ENCODE results near the gene DIDO1.

DNA sequence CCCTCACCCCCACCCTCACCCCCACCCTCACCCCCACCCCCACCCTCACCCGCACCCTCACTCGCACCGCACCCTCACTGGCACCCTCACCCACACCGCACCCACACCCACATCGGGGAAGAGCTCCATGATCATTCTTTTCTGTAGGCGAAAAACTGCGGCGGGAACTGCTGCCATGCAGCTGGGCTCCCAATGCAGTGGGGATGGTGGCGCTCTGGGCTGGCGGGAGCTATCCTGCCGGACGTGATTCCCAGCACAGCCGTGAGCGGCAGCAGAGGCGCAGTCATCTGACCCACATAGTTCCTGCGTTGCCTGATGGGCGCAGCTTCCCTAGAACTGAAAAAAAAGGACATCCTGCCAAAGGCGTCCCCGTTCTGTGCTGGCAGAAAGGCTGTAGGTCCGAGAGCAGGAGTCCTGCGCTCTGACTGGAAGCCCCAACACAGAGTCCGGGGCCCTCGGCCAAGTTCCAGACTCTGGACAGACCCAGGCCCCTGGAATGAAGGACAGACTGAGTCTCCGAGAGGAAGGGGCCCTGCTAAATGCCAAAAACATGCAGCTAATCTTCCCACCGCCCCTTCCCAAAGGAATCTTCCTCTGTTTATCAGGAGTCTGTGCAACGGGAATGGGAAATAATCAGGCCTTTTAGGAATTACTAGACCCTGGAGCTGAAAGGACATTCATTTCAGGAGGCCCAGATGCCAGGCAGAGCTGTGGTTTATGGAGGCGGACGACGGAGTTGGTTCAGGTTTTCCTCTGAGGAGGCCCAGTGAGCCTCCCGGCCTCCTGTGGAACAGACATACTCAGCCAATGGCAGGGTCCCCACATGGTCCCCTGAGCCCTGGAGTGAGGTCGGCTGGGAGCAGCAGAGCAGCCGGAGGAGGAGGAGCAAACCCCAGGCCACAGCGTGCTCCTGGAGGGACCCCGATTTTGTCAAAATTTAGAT, 50.6 kb downstream of the DIDO1 start:
- TF ChIP-seq, protein P1, sequence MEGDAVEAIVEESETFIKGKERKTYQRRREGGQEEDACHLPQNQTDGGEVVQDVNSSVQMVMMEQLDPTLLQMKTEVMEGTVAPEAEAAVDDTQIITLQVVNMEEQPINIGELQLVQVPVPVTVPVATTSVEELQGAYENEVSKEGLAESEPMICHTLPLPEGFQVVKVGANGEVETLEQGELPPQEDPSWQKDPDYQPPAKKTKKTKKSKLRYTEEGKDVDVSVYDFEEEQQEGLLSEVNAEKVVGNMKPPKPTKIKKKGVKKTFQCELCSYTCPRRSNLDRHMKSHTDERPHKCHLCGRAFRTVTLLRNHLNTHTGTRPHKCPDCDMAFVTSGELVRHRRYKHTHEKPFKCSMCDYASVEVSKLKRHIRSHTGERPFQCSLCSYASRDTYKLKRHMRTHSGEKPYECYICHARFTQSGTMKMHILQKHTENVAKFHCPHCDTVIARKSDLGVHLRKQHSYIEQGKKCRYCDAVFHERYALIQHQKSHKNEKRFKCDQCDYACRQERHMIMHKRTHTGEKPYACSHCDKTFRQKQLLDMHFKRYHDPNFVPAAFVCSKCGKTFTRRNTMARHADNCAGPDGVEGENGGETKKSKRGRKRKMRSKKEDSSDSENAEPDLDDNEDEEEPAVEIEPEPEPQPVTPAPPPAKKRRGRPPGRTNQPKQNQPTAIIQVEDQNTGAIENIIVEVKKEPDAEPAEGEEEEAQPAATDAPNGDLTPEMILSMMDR (conservative IDR thresholded peaks at IDR 0.05 in 1 of 2, IDR thresholded peaks at IDR 0.05 in 1 of 2; ENCODE audit: extremely low read depth in 1 of 2, insufficient read depth in 1 of 2, low read depth in 1 of 2, low read length in 2 of 2), result peak; percentile 14 to 44
- TF ChIP-seq EZH2 (IDR thresholded peaks at IDR 0.05; ENCODE audit: borderline replicate concordance, low read length), result no peak

All from mammary epithelial cell (primary cell).